Activated T-helper 1 cell treated with anti-CD3 and anti-CD28 coated beads, Interleukin-12 subunit alpha, Interleukin-12 subunit beta, Interleukin-2, Interleukin-4 antibody, amounts not matched to agents 30 ng/mL and 10 ng/mL and 1 ng/mL, durations not matched to agents 14 hours and 24 hours and 36 hours (primary cell): ENCODE data around the gene TRIM6. TPM values are rescaled to one million over a fixed set of nuclear protein-coding genes. Genes with fewer than 3 reads are reported as not detected.
A peak's percentile ranks its signal among the peaks of the same experiment; 100 is the strongest.
"Not testable (repeated sequence)": the region's sequence is repeated elsewhere in the genome, so short reads cannot be mapped to it uniquely, and the experiment has no call there.

Source experiments
- DNase-seq: peaks from one replicate; pipeline ENCODE4 v3.0.0; 2021; ENCODE audit warnings: low spot score
- H3K27ac Mint-ChIP-seq: one replicate; pipeline ENCODE4 v1.8.0; 2021; ENCODE audit warnings: mild to moderate bottlenecking, mixed read lengths
- H3K27me3 Mint-ChIP-seq: one replicate; pipeline ENCODE4 v1.8.0; 2022; ENCODE audit warnings: mild to moderate bottlenecking, moderate library complexity, mixed read lengths; ENCODE audit not compliant: insufficient read depth
- H3K36me3 Mint-ChIP-seq: one replicate; pipeline ENCODE4 v1.8.0; 2021; ENCODE audit warnings: low read depth, mixed read lengths
- H3K4me1 Mint-ChIP-seq: one replicate; pipeline ENCODE4 v1.8.0; 2021; ENCODE audit warnings: low read depth, mixed read lengths
- H3K4me3 Mint-ChIP-seq: one replicate; pipeline ENCODE4 v1.8.0; 2021; ENCODE audit warnings: mild to moderate bottlenecking, moderate library complexity, mixed read lengths
- H3K9me3 Mint-ChIP-seq: one replicate; pipeline ENCODE4 v1.8.0; 2021; ENCODE audit warnings: mixed read lengths
- intact Hi-C: fragments of 100-400 bp; cut with micrococcal nuclease; formaldehyde crosslinking; loops from one replicate; pipeline ENCODE4 v1.15.1; 2024
- total RNA-seq: library from RNA; stranded (reverse); gene quantifications from 2 replicates; pipeline ENCODE4 v1.2.3, GENCODE V29; 2022

The TRIM6 gene
- total RNA-seq, 1 donor from 2014 or later: 0.34 TPM

DNA sequence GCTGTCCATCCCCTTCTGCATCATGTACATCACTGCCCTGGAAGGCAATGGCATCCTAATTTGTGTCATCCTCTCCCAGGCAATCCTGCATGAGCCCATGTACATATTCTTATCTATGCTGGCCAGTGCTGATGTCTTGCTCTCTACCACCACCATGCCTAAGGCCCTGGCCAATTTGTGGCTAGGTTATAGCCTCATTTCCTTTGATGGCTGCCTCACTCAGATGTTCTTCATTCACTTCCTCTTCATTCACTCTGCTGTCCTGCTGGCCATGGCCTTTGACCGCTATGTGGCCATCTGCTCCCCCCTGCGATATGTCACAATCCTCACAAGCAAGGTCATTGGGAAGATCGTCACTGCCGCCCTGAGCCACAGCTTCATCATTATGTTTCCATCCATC lies 15.4 kb upstream of the TRIM6 start:
- intact Hi-C loops: no loop called here
- H3K9me3 Mint-ChIP-seq: no peaks in the 10 kb centered on the region
- H3K36me3 Mint-ChIP-seq: no peaks in the 10 kb centered on the region
- H3K27me3 Mint-ChIP-seq: no peaks in the 10 kb centered on the region
- no peaks in the 10 kb centered on the region for H3K4me1 Mint-ChIP-seq
- H3K27ac Mint-ChIP-seq: no peak overlapping the region
- H3K4me3 Mint-ChIP-seq: no peak overlapping the region
- DNase-seq: no peak

DNA sequence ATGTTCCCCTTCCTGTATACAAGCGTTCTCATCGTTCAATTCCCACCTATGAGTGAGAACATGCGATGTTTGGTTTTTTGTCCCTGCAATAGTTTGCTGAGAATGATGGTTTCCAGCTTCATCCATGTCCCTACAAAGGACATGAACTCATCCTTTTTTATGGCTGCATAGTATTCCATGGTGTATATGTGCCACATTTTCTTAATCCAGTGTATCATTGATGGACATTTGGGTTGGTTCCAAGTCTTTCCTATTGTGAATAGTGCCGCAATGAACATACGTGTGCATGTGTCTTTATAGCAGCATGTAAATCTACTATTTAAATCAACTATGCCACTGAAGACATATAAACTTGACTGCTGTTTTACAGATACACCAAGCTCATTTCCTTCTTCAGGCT lies 12.0 kb upstream of the TRIM6 start:
- H3K4me1 Mint-ChIP-seq, H3K36me3 Mint-ChIP-seq, H3K4me3 Mint-ChIP-seq, intact Hi-C loops, H3K9me3 Mint-ChIP-seq, H3K27me3 Mint-ChIP-seq, H3K27ac Mint-ChIP-seq, DNase-seq: not testable (repeated sequence)

GRCh38 chr11:5589906-5590305 lies 6.5 kb upstream of the TRIM6 start:
- H3K4me1 Mint-ChIP-seq, H3K36me3 Mint-ChIP-seq, H3K27ac Mint-ChIP-seq, H3K4me3 Mint-ChIP-seq, DNase-seq, H3K27me3 Mint-ChIP-seq, H3K9me3 Mint-ChIP-seq: not testable (repeated sequence)
- intact Hi-C loops: loop anchor here (10.0 kb wide), 1 partner anchor 765 kb away; no protein-coding TSS in a partner anchor

DNA sequence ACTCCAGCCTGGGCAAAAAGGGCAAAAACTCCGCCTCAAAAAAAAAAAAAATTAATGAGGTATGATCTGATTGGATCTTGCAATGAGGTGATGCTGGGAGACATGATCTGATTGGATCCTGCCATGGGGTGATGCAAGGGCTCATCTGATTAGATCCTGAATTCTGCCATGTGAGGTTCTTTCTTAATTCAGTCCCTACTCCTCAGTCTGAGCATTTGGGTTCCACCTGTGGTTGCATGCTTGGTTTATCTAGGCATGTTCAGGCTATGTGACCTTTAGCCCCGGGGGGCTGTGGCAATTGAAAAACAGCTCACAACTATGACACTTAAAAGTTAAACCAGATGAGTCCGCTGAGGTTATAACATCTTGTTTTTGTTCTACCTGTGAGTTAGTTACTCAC lies 4.8 kb upstream of the TRIM6 start:
- no peak overlapping the region for H3K27ac Mint-ChIP-seq
- peaks cover 4% of the 10 kb centered on the region for H3K9me3 Mint-ChIP-seq
- peaks cover under 1% of the 10 kb centered on the region for H3K27me3 Mint-ChIP-seq
- intact Hi-C loops: loop anchor here (10.0 kb wide), 1 partner anchor 763 kb away; no protein-coding TSS in a partner anchor
- no peak for DNase-seq
- no peak overlapping the region for H3K4me3 Mint-ChIP-seq
- H3K4me1 Mint-ChIP-seq: peaks cover 1% of the 10 kb centered on the region
- H3K36me3 Mint-ChIP-seq: no peaks in the 10 kb centered on the region

DNA sequence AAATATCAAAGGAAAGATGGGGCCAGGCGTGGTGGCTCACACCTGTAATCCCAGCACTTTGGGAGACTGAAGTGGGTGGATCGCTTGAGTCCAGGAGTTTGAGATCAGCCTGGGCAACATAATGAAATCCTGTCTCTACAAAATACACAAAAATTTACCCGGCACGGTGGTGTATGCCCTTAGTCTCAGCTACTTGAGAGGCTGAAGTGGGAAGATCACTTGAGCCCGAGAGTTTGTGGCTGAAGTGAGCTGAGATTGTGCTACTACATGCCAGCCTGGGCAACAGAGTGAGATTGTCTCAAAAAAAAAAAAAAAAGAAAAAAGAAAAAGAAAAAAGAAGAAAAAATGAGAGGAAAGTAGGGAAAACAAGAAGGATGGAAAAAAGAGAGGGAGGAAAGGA lies 3.8 kb upstream of the TRIM6 start:
- Mint-ChIP-seq H3K4me3 (no peak overlapping the region), H3K9me3 (peaks cover 4% of the 10 kb centered on the region), H3K36me3 (no peaks in the 10 kb centered on the region), H3K27me3 (no peaks in the 10 kb centered on the region), H3K4me1 (peaks cover 11% of the 10 kb centered on the region), H3K27ac (no peak overlapping the region)
- intact Hi-C loops: loop anchor here (10.0 kb wide), 1 partner anchor 762 kb away; no protein-coding TSS in a partner anchor
- no peak for DNase-seq

DNA sequence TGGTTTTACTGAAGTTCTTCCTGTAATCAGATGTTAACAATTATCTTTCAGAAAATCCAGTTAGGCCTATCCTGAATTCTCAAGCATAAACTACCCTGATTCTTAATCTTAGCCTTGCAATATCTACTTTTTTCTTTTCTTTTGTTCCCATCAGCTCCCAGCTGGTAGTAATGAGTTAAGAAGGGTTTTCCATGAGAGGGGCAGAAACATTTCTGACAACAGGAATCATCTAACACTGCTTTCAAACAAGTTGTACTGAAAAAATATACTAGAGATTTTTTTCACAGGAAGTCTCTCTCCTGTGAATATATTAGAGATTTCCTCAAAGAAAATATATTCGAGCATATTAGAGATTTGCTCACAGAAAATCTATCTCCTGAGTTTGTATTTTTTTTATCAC lies 3.3 kb upstream of the TRIM6 start:
- Mint-ChIP-seq H3K4me3 (no peak overlapping the region), H3K4me1 (peaks cover 11% of the 10 kb centered on the region), H3K27me3 (no peaks in the 10 kb centered on the region), H3K9me3 (peaks cover 4% of the 10 kb centered on the region), H3K27ac (no peak overlapping the region), H3K36me3 (no peaks in the 10 kb centered on the region)
- no peak for DNase-seq
- intact Hi-C loops: loop anchor here (10.0 kb wide), 1 partner anchor 762 kb away; no protein-coding TSS in a partner anchor

DNA sequence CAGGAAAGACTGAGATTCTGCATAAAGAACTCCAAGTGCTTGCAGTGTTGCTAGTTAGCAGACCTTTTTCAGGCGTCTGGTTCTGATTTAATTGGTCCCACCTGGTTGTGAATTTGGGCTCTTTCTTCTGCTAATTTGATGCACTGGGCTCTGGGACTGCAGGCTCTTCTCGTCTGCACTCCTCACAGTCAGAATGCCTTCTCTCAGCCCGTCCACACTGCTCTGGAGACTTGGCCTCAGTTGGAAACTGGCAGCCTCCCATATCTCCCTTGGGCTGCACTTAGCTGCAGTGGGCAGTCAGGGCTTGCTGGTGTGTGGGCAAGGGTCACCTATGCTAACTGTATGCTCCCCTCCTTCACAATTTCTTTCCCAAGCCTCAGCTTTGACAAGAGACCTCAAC lies 1.5 kb downstream of the TRIM6 start:
- intact Hi-C loops: loop anchor here (10.0 kb wide), 1 partner anchor 757 kb away; no protein-coding TSS in a partner anchor
- H3K27me3 Mint-ChIP-seq: no peaks in the 10 kb centered on the region
- no peaks in the 10 kb centered on the region for H3K9me3 Mint-ChIP-seq
- DNase-seq: no peak
- no peak overlapping the region for H3K4me3 Mint-ChIP-seq
- H3K36me3 Mint-ChIP-seq: no peaks in the 10 kb centered on the region
- no peak overlapping the region for H3K27ac Mint-ChIP-seq
- H3K4me1 Mint-ChIP-seq: peaks cover 11% of the 10 kb centered on the region

GRCh38 chr11:5600374-5600851 lies 4.0 kb downstream of the TRIM6 start:
- H3K27me3 Mint-ChIP-seq: peaks cover 1% of the 10 kb centered on the region
- H3K4me1 Mint-ChIP-seq: peaks cover 11% of the 10 kb centered on the region
- no peak overlapping the region for H3K4me3 Mint-ChIP-seq
- H3K9me3 Mint-ChIP-seq: no peaks in the 10 kb centered on the region
- no peaks in the 10 kb centered on the region for H3K36me3 Mint-ChIP-seq
- peak; percentile 45 for DNase-seq
- no peak overlapping the region for H3K27ac Mint-ChIP-seq
- intact Hi-C loops: loop anchor here (1.0 to 2.0 kb wide), 4 partner anchors 84 to 208 kb away; partner anchors contain the start of genes OR52N2 and TRIM5

- DNase-seq, H3K9me3 Mint-ChIP-seq, H3K36me3 Mint-ChIP-seq, H3K27ac Mint-ChIP-seq, intact Hi-C loops, H3K4me3 Mint-ChIP-seq, H3K27me3 Mint-ChIP-seq, H3K4me1 Mint-ChIP-seq: not testable (repeated sequence)
Measured at GRCh38 chr11:5602791-5603190, 6.4 kb downstream of the TRIM6 start.

- H3K4me1 Mint-ChIP-seq: no peaks in the 10 kb centered on the region
- no peak for DNase-seq
- H3K27ac Mint-ChIP-seq: no peak overlapping the region
- no peaks in the 10 kb centered on the region for H3K36me3 Mint-ChIP-seq
- H3K9me3 Mint-ChIP-seq: no peaks in the 10 kb centered on the region
- peaks cover 1% of the 10 kb centered on the region for H3K27me3 Mint-ChIP-seq
- intact Hi-C loops: no loop called here
- H3K4me3 Mint-ChIP-seq: no peak overlapping the region
Measured at GRCh38 chr11:5603326-5603725, 6.9 kb downstream of the TRIM6 start.

DNA sequence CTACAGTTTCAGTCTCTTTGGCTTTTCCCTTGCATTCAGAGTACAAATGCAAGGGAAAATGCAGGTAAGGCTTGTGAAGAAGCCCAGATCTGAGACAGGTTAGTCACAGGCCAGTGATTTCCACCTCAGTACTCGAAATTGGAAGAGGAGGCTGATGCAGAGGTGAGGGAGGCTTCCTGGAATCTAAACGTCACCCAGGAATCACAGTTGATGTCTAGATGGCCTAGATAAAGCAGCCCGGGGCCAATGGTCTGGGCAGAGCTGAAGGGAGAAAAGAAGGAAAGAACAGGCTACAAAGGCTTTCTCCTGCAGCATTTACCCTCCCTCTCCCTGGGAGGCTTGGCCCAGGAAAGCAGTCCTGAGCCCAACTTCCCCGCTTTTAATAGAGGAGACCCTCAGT lies 8.5 kb downstream of the TRIM6 start:
- Mint-ChIP-seq H3K9me3 (no peaks in the 10 kb centered on the region), H3K4me1 (no peaks in the 10 kb centered on the region), H3K4me3 (no peak overlapping the region), H3K27me3 (peaks cover 1% of the 10 kb centered on the region), H3K27ac (no peak overlapping the region), H3K36me3 (no peaks in the 10 kb centered on the region)
- intact Hi-C loops: no loop called here
- no peak for DNase-seq

GRCh38 chr11:5605849-5606248 lies 9.4 kb downstream of the TRIM6 start:
- peaks cover 1% of the 10 kb centered on the region for H3K27me3 Mint-ChIP-seq
- intact Hi-C loops: no loop called here
- no peaks in the 10 kb centered on the region for H3K9me3 Mint-ChIP-seq
- H3K4me3 Mint-ChIP-seq: no peak overlapping the region
- peaks cover 8% of the 10 kb centered on the region for H3K4me1 Mint-ChIP-seq
- H3K27ac Mint-ChIP-seq: no peak overlapping the region
- DNase-seq: no peak
- no peaks in the 10 kb centered on the region for H3K36me3 Mint-ChIP-seq

DNA sequence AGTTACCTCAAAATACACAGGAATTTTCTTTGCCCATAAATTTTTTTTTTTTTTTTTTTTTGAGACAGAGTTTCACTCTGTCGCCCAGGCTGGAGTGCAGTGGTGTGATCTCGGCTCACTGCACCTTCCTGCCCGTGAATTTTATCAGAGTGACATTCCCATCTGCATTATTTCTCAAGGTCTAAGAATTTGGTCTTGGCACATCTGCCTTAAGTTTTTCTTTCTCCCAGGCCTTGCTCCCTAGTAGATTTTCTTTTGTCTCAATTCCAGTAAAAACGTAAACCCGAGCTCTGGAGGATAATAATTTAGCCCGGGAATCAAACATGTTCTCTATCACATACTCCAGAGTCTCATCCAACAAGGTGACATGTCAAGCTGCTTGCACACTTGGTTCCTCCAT lies 12.4 kb downstream of the TRIM6 start:
- no peaks in the 10 kb centered on the region for H3K36me3 Mint-ChIP-seq
- H3K4me1 Mint-ChIP-seq: peaks cover 10% of the 10 kb centered on the region
- no peak overlapping the region for H3K4me3 Mint-ChIP-seq
- no peak overlapping the region for H3K27ac Mint-ChIP-seq
- peaks cover 6% of the 10 kb centered on the region for H3K27me3 Mint-ChIP-seq
- intact Hi-C loops: no loop called here
- H3K9me3 Mint-ChIP-seq: no peaks in the 10 kb centered on the region
- no peak for DNase-seq

DNA sequence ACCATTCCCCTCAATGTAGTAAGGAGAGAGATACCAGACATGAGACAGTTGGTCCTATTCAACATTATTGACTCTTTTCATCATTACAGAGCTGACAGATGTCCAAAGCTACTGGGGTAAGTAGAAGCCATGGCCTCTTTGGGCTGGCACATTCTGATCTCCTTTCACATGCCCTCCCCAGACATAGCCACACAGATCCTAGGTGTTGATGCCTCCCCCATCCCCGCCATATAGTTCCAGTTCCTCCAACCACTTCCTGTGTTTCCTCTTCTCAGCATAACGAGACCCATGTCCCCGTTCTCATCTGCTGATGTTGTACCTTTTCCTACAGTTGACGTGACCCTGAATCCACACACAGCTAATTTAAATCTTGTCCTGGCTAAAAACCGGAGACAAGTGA lies 14.0 kb downstream of the TRIM6 start:
- Mint-ChIP-seq H3K27ac (no peak overlapping the region), H3K36me3 (no peaks in the 10 kb centered on the region), H3K9me3 (no peaks in the 10 kb centered on the region), H3K4me1 (peaks cover 10% of the 10 kb centered on the region), H3K27me3 (peaks cover 8% of the 10 kb centered on the region), H3K4me3 (no peak overlapping the region)
- no peak for DNase-seq
- intact Hi-C loops: no loop called here
